HG03378 (cell line): ENCODE measurements around the gene KIAA0232.

Experiments used
- ATAC-seq: cut with Tn5 transposase; IDR thresholded peaks from one replicate; pipeline ENCODE4 v1.9.1; 2021; ENCODE audit warnings: mild to moderate bottlenecking, moderate library complexity; ENCODE audit not compliant: unreplicated experiment

The KIAA0232 gene

GRCh38 chr4:6914448-6914847, 131.9 kb downstream of the KIAA0232 start:
- no peak for ATAC-seq

DNA sequence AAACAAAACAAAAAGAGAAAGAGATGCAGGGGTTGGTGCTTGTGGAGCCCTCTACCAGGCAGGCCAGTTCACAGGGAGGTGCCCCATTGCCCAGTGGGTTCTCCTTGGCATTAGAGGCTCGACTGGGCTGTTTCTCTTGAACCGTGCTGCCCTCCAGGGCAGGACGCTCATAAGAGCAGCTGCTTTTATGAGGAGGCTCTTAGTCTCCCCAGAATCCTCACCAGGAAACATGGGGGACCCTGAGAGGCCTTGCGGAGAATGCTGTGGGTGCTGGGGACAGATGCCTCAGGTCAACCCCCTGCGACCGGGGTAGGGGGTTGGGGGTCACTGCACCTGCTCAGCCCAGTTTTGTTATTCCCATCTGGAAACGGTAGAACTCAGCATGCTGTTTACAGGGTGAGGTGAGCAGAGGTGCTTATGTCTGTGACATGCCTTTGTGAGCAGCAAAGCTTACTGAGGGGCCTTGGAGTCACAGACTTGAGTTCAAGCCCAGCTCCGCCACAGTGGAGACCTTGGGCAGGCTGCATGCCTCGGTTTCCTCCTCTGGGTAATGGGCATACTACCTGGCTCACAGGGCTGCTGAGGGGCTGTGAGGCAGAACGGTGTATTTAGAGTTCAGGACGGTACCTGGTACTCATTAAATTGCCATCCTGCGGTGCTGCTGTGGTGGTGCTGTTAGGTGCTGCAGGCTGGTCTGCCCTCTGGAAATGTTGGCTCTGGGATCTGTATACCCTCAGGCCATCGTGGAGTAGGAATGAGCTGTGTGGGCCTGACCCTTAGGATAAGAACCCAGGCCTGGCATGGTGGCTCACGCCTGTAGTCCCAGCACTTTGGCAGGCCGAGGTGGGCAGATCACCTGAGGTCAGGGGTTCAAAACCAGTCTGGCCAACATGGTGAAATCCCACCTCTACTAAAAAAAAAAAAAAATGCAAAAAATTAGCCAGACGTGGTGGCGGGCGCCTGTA, 132.8 kb downstream of the KIAA0232 start:
- no peak for ATAC-seq

DNA sequence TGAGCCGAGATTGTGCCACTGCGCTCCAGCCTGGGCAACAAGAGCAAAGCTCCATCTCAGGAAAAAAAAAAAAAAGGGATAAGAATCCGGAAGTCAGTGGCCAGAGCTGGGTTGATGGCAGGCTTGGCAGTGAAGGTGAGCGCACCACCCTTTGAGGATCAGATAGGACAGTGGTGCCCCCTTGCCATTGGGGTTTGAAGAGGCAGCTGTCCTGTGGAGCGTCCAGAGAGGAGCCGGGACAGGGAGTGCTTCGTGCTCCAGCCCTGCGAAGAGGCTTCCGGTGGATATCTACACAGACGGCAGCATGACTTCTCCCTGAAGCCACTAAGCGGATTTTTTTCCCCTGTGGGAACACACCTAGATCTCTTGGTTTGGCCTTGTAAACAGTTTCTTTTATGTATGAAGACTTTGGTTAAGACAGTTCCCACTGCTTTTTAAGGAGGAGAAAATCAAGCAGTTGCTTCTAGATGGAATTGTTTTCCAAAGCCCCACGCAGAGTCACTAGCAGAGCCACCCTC, 133.6 kb downstream of the KIAA0232 start:
- ATAC-seq = no peak

DNA sequence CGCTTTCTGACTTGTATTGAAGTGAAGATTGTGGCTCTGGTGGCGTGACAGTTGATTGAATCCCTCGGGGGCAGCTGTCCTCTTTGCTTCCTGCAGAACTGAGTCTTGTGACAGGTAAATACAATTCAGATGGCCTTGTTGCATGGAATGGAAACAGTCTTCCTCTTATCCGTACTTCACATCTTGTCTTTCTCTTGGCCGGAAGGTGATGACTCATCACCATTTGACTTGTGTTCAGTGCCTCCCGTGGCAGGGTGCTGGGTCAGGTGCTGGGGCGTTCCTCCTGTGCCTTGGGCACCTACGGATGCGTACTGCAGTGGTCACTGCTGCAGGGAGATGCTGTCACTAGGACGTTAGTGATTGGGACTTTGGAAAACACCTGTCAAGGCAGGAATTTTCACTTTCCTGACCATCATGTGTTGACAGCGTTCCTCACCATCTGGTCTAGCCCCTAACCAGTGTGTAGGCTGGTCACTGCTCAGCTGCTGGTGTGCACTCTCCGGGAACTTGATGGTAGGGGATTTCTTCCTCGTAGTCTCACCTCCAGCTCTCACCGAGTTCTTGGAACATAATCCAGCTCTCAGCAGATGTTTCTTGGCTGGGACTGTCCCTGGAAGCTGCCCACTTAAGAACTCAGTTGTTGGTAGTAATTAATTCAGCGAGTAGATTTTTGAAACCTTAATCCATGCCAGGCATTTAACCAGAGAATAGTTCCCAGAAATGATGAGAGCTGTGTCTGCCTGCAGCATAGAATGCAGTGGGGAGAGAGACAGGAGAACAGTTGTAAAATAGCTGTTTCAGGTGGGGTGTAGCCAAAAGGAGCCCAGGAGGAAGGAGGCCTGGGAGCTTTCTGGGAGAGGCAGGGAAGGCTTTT, 134.3 kb downstream of the KIAA0232 start:
- peak; percentile 38 for ATAC-seq

DNA sequence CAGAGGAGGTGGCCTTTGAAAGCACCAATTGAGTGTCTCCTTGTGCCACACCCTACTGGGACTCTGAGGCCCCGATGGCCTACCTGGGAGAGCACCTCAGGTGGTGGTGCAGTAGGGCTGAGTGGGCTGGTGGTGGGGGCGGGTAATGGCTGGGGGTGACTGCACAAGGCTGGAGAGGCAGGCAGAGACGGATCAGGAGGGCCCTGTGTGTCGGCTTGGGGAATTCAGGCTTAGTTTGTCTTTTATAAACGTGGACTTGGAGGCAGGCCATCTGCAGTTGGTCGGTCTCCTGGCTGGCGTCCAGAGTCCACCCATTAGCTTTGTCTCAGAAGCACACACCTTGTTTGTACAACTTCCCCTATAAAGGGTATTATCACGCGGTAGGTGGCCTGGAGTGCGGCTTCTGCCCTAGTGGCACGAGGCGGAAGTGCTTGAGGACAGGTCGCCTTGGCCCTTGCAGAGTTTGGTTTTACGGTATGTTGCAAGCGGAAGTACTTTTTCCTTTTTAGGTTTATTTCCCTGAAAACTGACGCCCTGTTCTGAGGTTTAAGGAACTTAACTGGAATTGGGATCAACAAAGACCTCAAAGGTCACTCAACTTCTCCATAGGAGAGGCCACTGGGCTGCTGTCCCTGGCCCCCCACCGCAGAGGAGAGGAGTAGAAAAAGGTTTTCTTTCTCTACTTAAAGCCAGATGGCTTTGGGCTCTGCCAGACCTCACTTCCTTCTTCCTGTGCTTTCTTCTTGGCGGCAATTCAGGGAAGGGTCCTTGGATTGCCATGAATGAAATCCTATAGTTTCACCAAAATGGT, 135.1 kb downstream of the KIAA0232 start:
- ATAC-seq = peak; percentile 75

- ATAC-seq = no peak
Observed at GRCh38 chr4:6918338-6918737, 135.8 kb downstream of the KIAA0232 start.

- ATAC-seq = no peak
Observed at GRCh38 chr4:6920171-6920570, 137.6 kb downstream of the KIAA0232 start.

GRCh38 chr4:6923507-6923906, 141.0 kb downstream of the KIAA0232 start:
- ATAC-seq = no peak

- ATAC-seq = no peak
Observed at GRCh38 chr4:6924361-6924779, 141.8 kb downstream of the KIAA0232 start.

DNA sequence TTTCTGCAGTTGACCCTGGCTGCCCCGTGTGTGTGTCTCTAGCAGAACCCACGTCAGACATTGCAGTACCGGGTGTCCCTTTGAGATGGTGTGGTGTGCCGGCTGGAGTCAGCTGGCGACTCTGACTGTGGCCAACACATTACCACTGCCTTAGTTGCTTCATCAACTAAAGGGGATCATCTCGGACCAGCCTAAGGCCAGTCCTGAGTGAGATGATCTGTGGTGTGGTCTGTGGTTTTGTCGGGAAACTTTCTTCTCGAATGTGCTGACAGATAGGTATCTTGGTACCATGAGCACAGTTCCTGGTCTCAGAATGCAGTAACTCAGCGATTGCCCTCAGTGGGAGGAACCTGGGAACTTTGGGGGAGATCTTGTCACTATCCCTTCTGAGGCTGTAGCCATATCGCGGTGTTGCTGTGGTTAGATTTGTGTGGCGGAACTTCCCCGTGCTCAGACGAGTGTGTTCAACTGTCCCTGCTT, 142.9 kb downstream of the KIAA0232 start:
- ATAC-seq = no peak

DNA sequence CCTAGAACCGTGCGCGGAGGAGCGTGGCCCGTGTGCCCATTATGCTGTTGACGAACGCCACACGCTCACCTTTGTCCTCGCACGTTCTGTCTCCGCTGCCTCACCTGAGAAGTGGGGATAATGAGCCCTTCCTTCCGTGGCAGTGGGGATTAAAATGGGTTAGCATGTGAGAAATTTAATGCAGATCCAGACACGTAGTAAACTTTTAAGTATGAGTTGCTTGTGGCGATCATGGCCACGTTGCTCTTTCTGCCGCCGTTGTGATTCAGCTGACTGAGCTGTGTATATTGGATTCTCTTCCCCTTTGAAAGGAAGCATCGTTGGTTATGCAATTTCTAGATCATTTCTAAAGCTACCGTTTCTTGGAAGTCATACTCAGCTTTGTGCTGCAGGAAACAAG, 143.6 kb downstream of the KIAA0232 start:
- ATAC-seq = no peak

DNA sequence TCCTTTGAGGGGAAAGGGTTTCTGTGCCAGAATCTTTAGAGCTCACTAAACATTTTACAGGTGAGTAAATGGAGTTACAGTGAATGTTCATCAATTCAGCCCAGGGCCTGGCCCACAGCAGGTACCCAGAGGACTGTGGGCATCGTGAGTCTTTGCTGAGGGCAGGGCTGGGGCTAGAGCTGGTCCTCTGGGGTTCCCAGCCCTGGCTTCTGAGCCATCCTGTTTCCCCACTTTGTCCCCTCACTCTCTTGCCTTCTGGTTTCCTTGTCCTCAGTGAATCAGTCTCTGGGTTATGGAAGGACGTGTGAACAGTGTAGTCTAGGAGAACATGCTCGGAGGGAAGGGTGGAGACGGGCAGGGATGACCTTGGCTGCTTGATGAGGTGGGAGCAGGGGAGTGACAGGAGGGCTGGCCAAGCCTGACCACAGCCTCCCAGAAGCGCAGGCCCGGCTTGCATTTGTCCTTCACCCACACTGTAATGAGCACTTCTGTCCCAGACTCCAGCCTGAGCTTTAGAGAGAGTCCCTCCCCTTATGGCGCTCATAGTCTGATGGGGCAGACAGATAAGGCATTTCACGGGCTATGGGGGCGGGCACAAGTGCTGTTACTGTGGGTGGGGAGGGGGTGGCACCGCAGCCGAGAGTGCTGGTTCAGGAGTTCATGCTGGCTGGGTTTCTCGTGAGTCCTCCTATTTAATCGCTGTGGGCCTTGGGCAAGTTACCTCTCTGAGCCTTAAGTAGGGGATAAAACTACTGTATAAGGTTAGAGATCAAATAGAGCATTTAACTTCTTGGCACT, 144.4 kb downstream of the KIAA0232 start:
- no peak for ATAC-seq

DNA sequence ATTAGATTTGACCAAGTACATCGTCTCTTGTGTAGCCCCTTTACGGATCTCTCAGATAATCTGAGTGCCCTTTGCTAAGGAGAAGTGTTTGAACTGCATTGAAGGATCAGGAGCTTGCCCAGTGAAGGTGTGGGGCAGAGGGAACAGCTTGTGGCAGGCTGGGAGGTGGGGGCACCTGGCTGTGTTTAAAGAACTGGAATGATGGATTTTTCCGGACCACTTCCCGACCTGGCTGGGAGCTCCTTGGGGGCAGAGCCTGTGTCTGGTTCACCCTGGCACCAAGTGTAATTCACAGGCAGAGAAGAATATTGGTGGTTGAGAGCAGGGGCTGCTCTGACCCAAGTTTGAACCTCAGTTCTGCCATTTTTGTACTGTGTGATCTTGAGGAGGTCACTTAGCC, 145.6 kb downstream of the KIAA0232 start:
- no peak for ATAC-seq

DNA sequence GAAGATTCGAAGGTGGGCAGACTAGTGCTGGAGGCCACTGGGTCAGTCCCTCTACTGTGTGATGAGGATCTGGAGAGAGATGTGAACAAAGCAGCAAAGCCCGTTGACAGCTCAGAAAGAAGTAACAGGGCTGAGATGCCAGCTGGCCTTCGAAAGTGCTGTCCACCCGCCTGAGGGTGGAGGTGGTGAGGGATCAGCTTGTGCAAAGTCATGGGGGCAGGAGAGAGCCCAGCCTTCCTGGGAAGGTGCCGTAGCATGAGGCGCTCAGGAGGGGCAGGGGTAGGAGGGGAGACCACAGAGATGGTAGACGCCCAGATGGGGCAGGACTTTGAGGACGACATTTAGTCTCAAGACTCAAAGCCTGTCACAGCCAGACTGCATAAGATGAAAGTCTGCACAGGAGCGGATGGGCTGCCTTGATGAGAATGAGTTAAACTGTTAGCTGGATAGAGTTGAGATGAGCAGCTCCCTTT, 146.8 kb downstream of the KIAA0232 start:
- no peak for ATAC-seq

DNA sequence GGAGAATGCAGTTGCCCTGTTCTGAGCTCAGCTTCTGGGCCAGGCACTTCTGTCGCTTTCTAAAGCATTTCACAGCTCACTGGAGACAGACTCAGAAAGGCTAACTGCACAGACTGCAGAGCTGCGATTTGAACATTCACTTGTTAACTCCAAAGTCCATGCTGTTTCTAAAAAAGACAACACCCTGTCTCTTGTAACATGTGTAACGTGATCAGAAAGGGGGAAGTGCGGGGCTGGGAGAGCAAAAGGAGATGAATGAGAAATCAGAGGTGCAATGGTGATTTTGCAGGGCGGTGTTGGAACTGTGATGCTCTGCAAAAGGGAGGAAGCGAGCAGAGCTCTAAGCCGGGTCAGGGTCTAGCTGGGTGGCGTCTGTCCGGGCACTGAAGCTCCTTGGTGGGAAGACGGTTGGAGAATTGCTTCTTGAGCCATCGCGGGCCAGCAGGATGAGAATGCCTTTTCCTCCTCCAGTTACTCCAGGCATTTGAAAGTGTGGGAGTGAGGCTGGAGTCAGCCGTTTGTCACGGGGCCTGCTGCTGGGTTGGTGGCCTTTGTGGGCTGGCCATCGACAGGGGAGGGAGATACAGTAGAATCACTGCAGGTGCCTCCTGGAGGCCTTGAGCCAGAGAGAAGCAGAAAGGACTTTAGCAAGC, 147.4 kb downstream of the KIAA0232 start:
- no peak for ATAC-seq

- no peak for ATAC-seq
Observed at GRCh38 chr4:6932475-6932874, 149.9 kb downstream of the KIAA0232 start.

DNA sequence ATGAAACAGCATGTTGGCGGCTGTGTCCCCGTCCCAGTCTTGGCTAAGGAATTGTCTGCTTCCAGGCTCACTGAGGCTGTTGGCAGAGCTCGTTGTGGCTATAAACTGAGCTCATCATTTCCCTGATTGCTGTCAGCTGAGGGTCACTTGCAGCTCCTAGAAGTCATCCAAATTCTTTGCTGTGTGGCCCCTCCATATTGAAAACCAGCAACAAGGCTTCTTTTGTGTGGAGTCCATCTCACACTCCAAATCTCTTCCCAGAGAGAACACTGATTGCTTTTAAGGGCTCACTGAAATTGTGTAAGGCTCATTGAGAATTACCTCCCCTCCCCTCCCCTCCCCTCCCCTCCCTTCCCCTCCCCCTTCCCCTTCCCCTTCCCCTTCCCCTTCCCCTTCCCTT, 150.4 kb downstream of the KIAA0232 start:
- ATAC-seq = no peak
